A673 (cell line): Measurements from ENCODE around the gene PLCB4.

Experiments used
- EZH2 ChIP-seq: fragments of 200-600 bp; sonication (generic); IDR thresholded peaks from 2 replicates; pipeline ENCODE4 v1.6.1; 2017; ENCODE audit warnings: borderline replicate concordance, low read depth, mild to moderate bottlenecking, mixed read lengths, antibody characterized with exemption, low read length; ENCODE audit not compliant: poor library complexity, severe bottlenecking
- TF ChIP-seq, protein P1 (sequence below): fragments of 300-800, 200-600 bp; sonication (generic); conservative IDR thresholded peaks from 2 replicates; pipeline ENCODE4 v1.5.1; 2017; ENCODE audit warnings: low read depth, mild to moderate bottlenecking, antibody characterized with exemption, low read length, moderate library complexity, mixed read lengths

DNA sequence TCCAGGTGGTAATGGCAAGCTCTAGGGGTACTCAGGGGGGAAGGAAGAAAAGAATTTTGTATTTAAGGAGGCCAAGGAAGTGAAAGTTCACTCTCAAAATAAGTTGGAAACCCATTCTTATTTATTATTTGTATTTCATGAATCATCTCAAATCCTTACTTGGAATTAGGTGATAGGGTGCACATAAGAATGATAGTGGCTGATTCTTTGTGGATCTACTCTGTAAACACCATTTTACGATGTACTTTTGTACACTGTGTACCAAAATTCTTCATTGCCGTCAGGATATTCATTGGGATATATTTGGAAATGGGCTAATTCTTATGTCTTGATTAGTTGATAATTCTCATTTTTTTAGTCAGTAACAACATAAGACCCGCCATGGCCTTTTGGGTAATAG lies 266.0 kb downstream of the PLCB4 start:
- TF ChIP-seq, protein P1, sequence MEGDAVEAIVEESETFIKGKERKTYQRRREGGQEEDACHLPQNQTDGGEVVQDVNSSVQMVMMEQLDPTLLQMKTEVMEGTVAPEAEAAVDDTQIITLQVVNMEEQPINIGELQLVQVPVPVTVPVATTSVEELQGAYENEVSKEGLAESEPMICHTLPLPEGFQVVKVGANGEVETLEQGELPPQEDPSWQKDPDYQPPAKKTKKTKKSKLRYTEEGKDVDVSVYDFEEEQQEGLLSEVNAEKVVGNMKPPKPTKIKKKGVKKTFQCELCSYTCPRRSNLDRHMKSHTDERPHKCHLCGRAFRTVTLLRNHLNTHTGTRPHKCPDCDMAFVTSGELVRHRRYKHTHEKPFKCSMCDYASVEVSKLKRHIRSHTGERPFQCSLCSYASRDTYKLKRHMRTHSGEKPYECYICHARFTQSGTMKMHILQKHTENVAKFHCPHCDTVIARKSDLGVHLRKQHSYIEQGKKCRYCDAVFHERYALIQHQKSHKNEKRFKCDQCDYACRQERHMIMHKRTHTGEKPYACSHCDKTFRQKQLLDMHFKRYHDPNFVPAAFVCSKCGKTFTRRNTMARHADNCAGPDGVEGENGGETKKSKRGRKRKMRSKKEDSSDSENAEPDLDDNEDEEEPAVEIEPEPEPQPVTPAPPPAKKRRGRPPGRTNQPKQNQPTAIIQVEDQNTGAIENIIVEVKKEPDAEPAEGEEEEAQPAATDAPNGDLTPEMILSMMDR, result no peak
- no peak for TF ChIP-seq EZH2
